Stimulated activated CD4-positive, alpha-beta T cell treated with anti-CD3 and anti-CD28 coated beads, Interleukin-4, amount 100 ng/mL, for 24 hours (primary cell): ENCODE data around the gene PLEKHJ1.
"Not testable (repeated sequence)": the region's sequence is repeated elsewhere in the genome, so short reads cannot be mapped to it uniquely, and the experiment has no call there.

Source experiments
- DNase-seq: peaks from one replicate; pipeline ENCODE4 v3.0.0-alpha.2; 2020

Gene PLEKHJ1, protein sequence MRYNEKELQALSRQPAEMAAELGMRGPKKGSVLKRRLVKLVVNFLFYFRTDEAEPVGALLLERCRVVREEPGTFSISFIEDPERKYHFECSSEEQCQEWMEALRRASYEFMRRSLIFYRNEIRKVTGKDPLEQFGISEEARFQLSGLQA

DNA sequence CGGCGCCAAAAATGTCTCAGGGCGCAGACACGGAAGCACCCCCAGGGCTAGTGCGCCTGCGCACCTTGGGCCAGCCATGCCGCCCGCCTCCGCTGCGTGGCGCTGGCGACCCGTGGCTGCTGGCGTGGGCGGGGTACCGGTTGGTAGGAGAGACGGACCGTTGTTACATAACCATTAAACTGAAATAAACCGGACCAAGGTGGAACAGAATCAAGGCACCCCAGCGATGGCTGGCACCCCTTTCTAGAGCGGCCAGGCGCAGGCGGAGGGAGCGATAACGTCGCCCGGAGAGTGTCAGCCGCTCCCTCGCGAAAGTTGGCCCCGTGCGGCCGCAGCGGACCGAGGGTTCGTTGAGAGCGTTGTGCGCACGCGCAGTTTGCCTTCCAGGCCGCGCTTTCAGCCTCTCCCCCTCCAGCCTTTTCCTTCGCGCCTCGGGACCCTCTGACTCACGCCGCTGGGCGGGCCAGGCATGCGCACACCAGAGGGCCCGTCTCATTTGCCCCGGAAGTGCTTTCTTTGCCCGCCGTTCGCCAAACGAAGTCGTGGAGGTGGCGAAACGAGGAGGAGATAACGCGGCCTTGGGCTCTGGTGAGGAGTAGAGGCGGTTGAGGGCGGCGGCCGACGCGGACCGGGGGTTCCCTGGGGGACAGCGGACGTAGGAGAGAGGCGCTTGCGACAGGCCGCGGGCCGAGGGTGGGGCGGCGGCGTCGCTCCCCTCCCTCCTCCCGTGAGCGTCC is at the start of gene PLEKHJ1, which contains the start of gene SF3A2:
PLEKHJ1 (minus strand) TSS at position 16 of the 737 bp plus-strand sequence. CDS start 81 bp downstream, outside the sequence.
SF3A2 (plus strand) TSS at position 511 of the 737 bp plus-strand sequence. CDS start 6,595 bp downstream, outside the sequence.
- DNase-seq, result peak; percentile 98

- DNase-seq, result no peak
Observed at GRCh38 chr19:2283835-2284507, 47.8 kb upstream of the PLEKHJ1 start.

GRCh38 chr19:2282862-2283237 is 46.7 kb upstream of the PLEKHJ1 start:
- DNase-seq, result no peak

DNA sequence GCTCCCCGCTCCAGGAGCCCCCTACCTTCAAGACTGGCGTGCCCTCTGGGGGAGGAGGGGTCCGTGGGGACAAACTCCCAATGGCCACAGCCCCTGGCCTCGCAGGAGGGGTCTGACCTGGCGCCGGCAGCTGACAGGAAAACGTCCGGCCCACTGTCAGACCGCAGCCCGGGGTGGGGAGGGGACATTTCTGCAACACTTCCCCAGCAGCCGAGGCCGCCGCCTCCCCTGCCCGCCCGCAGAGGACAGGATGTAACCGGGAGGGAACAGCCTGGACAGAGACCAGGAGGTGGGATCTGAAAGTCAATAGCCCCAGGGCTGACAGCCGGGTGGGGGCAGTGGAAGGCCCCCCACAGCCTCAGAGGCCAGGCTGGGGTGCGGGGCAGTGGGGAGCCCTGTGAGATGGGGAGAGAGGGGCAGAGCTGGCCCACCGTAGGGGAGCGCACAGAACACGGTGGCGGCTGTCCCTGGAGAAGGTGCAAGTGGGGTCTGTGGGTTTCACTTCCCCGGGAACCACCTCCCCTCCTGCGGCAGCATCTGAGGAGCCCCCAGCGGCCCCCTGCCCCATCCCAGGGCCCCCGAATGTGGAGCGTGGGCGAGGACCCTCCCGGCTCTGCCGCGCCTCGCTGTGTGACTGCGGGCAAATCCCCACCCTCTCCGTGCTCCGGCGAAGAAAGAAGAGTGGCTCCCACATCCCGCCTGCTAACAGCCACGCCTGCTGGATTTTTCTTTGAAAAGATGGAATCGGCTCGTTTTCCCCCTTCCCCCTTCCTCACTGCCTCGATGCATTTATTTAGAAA is 46.1 kb upstream of the PLEKHJ1 start, which contains the start of gene PEAK3:
PEAK3 (minus strand) TSS at position 114 of the 800 bp plus-strand sequence. CDS start 1,244 bp downstream, outside the sequence.
- DNase-seq, result peak; percentile 21

GRCh38 chr19:2281265-2282061 is 45.3 kb upstream of the PLEKHJ1 start:
- not testable (repeated sequence) for DNase-seq

DNA sequence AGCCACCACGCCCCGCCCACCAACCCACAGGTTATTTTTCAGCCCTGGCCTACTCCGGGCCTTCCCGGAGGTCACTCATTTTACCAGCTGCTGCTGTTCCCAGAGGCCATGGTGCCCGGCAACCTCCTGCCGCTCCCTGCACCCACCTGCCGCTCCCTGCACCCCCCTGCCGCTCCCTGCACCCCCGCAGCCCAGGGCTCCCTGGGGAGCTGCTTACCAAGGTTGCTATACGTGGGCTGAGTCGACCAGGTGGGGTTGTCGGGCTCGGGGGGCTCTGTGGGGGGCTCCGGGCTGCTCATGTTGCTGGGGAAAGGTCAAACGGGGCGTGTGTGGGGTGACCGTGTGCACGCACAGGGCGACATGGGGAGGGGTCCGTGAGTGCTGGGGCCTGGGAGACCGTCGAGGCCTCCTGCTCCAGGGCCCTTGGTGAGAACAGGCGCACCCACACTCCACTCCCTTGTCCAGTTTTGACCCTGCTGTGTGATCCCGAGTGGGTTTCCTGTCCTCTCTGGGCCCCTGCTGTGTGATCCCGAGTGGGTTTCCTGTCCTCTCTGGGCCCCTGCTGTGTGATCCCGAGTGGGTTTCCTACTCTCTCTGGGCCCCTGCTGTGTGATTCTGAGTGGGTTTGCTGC is 44.6 kb upstream of the PLEKHJ1 start:
- DNase-seq, result no peak

DNA sequence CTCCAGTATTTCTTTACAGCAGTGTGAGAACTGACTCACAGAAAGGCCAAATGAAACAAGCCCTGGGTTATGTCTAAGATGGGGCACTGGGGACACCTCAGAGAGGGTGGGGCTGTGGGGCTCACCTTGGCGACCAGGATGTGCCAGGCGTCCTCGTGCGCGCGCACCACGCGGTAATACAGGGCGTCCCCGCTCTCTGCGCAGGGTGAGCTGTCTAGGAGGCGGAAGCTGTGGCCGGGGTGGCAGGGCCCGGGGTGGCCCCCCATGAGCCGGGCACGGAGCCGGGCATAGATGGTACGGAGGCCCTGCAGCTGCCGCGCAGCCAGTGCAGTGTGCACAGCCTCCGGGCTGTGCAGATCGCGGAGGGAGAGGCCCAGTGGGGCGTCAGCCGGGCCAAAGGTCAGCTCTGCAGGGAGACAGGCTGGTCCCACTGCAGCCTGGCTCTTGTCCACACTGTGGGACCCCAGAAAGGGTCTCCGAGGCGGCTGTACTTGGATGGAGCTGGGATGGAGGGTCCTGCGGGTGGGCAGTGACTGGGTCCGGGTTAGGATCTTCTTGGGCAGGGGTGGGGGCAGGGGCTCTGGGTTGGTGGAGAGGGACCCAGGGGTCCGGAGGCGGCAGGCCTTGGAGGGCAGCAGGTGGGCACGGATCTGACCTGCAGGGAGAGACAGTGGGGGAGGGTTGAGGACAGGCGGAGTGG is 42.5 kb upstream of the PLEKHJ1 start:
- DNase-seq, result no peak

DNA sequence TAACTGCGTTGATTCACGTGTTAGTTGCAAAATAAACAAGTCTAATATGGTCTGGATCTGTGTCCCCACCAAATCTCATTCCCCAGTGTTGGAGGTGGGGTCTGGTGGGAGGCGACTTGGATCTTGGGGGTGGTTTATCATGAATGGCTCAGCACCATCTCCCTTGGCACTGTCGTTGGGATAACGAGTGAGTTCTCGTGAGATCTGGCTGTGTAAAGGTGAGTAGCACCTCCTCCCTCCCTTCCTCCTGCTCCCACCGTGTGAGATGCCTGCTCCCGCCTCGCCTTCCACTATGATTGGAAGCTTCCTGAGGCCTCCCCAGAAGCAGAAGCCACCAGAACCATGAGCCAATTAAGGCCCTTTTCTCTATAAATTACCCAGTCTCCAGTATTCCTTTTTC is 41.0 kb upstream of the PLEKHJ1 start:
- no peak for DNase-seq

DNA sequence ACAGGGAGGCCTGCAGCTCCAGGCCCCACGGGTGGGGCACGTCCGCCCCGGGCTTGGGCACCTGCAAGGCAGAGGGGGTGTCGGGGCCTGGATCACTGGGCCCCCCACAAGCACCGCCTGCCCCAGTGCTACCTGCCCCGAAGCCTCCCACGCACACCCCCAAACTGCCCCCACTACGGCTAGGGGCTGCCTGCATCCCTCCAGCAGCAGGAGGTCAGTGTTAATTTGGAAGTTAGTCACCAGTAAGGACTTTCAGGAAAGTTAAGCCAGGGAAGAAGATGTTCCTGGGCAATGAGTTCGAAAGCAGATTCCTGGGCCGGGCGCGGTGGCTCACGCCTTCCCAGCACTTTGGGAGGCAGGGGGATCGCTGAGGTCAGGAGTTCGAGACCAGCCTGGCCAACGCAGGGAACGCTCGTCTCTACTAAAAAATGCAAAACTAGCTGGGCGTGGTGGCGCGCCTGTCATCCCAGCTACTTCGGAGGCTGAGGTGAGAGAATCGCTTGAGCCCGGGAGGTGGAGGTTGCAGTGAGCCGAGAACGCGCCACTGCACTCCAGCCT is 40.4 kb upstream of the PLEKHJ1 start:
- no peak for DNase-seq

- no peak for DNase-seq
Observed at GRCh38 chr19:2275588-2276428, 39.7 kb upstream of the PLEKHJ1 start.

GRCh38 chr19:2274931-2275535 is 38.9 kb upstream of the PLEKHJ1 start:
- peak; percentile 49 for DNase-seq

DNA sequence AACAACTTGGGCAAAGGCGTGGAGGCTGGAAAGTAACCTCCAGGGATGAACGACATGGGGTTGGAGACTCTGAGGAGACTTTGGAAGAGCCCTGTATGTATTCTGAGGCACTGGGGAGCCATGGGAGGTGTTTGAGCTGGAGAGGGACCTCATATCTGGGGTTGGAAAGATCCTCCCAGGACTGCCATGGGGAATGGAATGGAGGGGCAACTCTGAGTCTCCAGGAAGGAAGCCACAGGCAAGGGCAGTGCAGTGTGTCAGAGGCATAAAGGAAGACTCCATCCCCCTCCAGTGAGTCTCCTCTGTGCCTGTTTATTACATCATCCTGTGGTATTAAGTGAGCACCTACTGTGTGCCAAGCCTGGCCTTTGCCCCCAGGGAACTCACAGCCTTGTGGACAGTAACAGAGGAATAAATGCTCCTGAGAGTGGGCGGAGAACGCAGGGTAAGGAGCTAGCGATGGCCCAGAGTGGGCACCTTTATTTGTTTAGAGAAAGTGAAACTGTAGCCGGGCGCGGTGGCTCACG is 38.1 kb upstream of the PLEKHJ1 start:
- no peak for DNase-seq

- peak; percentile 80 for DNase-seq
Observed at GRCh38 chr19:2273356-2274184, 37.4 kb upstream of the PLEKHJ1 start.

- no peak for DNase-seq
Observed at GRCh38 chr19:2271234-2272103, 35.3 kb upstream of the PLEKHJ1 start.

DNA sequence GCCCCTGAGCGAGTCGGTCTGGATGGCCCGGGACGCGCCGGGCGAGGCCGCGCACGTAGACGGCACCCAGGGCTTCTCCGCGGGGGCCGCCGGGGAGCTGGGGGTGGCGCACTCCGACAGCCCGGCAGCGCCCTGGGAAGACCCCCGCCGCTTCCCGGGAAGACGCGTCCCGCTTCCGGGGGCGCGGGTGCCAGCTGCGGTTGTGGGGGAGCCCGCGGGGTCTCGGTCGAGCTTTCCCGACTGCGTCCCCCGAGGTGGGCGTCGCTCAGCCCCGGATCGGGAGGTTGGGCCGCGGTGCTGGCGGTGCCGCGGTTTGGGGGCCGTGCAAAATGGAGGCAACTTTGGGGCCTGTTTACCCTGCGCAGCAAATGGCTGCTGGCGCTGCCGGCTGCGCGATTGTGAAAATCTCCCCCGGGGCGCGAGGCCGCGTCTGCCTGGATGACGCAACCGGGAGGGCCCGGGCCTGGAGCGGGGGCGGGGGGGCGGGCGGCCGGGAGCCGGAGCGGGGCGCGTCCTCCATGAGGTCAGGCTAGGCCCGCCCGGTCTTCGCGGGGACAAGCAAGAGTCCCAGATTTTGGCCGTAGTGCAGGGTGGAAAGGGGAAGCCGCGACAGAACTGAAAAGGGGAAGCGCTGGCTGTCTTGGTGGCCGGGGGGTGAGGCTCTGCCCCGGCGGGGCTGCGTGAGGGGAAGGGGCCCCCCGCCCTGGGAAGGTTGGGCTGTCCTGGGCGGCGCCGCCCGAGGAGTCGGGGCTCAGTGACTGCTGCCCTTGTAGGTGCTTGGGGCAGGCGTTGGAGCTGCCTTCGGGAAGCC is 34.5 kb upstream of the PLEKHJ1 start:
- peak; percentile 76 for DNase-seq

GRCh38 chr19:2270157-2270422 is 34.0 kb upstream of the PLEKHJ1 start:
- no peak for DNase-seq
